K562 (cell line): ENCODE data around the gene UQCRC1. TPM values are rescaled to one million over a fixed set of nuclear protein-coding genes. Genes with fewer than 3 reads are reported as not detected.
A peak's percentile ranks its signal among the peaks of the same experiment; 100 is the strongest.

ENCODE experiments used
- CTBP1 ChIP-seq: fragments of 450-650 bp; IDR thresholded peaks from 2 replicates; pipeline ENCODE4 v1.6.1; 2016; ENCODE audit warnings: borderline replicate concordance
- FOXP1 ChIP-seq: sonication (generic); formaldehyde crosslinking; IDR thresholded peaks from 2 replicates; pipeline ENCODE4 v1.8.0; 2022; ENCODE audit warnings: mild to moderate bottlenecking, missing genetic modification reagents
- GTF2E2 ChIP-seq: fragments of 200-800 bp; sonication (Bioruptor generic); IDR thresholded peaks from 2 replicates; pipeline ENCODE4 v1.6.1; 2016; ENCODE audit warnings: missing genetic modification characterization, missing compliant biosample characterization
- L3MBTL2 ChIP-seq: fragments of 450-650 bp; IDR thresholded peaks from 2 replicates; pipeline ENCODE4 v1.6.1; 2016; ENCODE audit warnings: mild to moderate bottlenecking, moderate library complexity
- MBD2 ChIP-seq: sonication (generic); IDR thresholded peaks from 2 replicates; pipeline ENCODE4 v1.6.1; 2016; ENCODE audit warnings: low read depth, borderline replicate concordance
- MCM2 ChIP-seq: fragments of 450-650 bp; IDR thresholded peaks from 2 replicates; pipeline ENCODE4 v1.6.1; 2017; ENCODE audit warnings: low read depth, mild to moderate bottlenecking
- NRF1 ChIP-seq, 2 experiments: fragments of 450-650 bp; IDR thresholded peaks in 1 of 2; conservative IDR thresholded peaks in 1 of 2; 2 replicates each; pipeline ENCODE4 v1.6.1; 2014; ENCODE audit warnings: mild to moderate bottlenecking in 2 of 2
- PHF8 ChIP-seq: fragments of 200-600 bp; sonication (generic); IDR thresholded peaks from 2 replicates; pipeline ENCODE4 v1.6.1; 2012; ENCODE audit warnings: mixed run types, mild to moderate bottlenecking, inconsistent platforms, low read length, moderate library complexity, borderline replicate concordance
- POLR2G ChIP-seq: fragments of 200-400 bp; formaldehyde crosslinking; IDR thresholded peaks from 2 replicates; pipeline ENCODE4 v1.6.1; 2017; ENCODE audit warnings: low read depth, mild to moderate bottlenecking, antibody characterized with exemption, low read length, moderate library complexity
- RBFOX2 ChIP-seq: fragments of 200-400 bp; formaldehyde crosslinking; IDR thresholded peaks from 2 replicates; pipeline ENCODE4 v1.6.1; 2017; ENCODE audit warnings: low read depth, mild to moderate bottlenecking, low read length, moderate library complexity
- SMARCC2 ChIP-seq: fragments of 450-650 bp; IDR thresholded peaks from 2 replicates; pipeline ENCODE4 v1.6.1; 2017; ENCODE audit warnings: antibody characterized with exemption, moderate library complexity, mild to moderate bottlenecking, low read depth
- SUPT5H ChIP-seq: fragments of 450-650 bp; IDR thresholded peaks from 2 replicates; pipeline ENCODE4 v1.6.1; 2016
- polyA plus RNA-seq, 8 experiments: library from polyadenylated mRNA; depleted of rRNA in 4 of 8; stranded (reverse) in 5 of 8; unstranded in 3 of 8; fragments of >200 nt; fragmentation: Nextera tagmentation in 2 of 8; fragmentation: Illumina TruSeq in 1 of 8; extraction: Ambion mirVana in 2 of 8; extraction: Trizol in 1 of 8; gene quantifications; 2 replicates each; pipeline versions ENCODE4 v1.2.1 to v1.2.3, GENCODE V29; 2011 to 2014; ENCODE audit warnings: inconsistent platforms in 1 of 8, missing spikeins in 1 of 8
- total RNA-seq, 7 experiments: library from RNA; depleted of rRNA in 6 of 7; stranded (reverse); fragments of >200 nt in 6 of 7; fragmentation: Illumina TruSeq in 2 of 7; extraction: Trizol in 2 of 7; gene quantifications; 2 replicates each; pipeline versions ENCODE4 v1.2.1 to v1.2.3, GENCODE V29; 2011 to 2021; ENCODE audit warnings: low replicate concordance in 1 of 7
- TF ChIP-seq, protein P1 (sequence below): fragments of 450-650 bp; IDR thresholded peaks from 2 replicates; pipeline ENCODE4 v1.6.1; 2014; ENCODE audit warnings: low read depth, mild to moderate bottlenecking, moderate library complexity, borderline replicate concordance
- TF ChIP-seq, protein P2 (sequence below): fragments of 450-650 bp; IDR thresholded peaks from 2 replicates; pipeline ENCODE4 v1.6.1; 2016; ENCODE audit warnings: antibody characterized with exemption
- TF ChIP-seq, protein P3 (sequence below), 2 experiments: IDR thresholded peaks; 2 replicates each; pipeline ENCODE4 v1.6.1; 2011; ENCODE audit warnings: borderline replicate concordance in 1 of 2, control low read depth in 1 of 2, low read depth in 1 of 2, low read length in 1 of 2, mild to moderate bottlenecking in 1 of 2, mixed read lengths in 1 of 2, moderate library complexity in 1 of 2; ENCODE audit not compliant: insufficient read depth in 1 of 2, insufficient read length in 1 of 2, poor library complexity in 1 of 2, severe bottlenecking in 1 of 2; ENCODE audit errors: extremely low read depth in 1 of 2
- TF ChIP-seq, protein P4 (sequence below): fragments of 450-650 bp; IDR thresholded peaks from 2 replicates; pipeline ENCODE4 v1.6.1; 2016
- TF ChIP-seq, protein P5 (sequence below): sonication (generic); formaldehyde crosslinking; IDR thresholded peaks from 2 replicates; pipeline ENCODE4 v1.8.0; 2022; ENCODE audit warnings: mild to moderate bottlenecking, missing genetic modification reagents, borderline replicate concordance

Gene UQCRC1
- total and polyA plus RNA-seq, 9 of the 15 experiments (the other 6 are each of a cell fraction or from before 2014, with no cell fraction given), result 125 to 424 (median 268) TPM

DNA sequence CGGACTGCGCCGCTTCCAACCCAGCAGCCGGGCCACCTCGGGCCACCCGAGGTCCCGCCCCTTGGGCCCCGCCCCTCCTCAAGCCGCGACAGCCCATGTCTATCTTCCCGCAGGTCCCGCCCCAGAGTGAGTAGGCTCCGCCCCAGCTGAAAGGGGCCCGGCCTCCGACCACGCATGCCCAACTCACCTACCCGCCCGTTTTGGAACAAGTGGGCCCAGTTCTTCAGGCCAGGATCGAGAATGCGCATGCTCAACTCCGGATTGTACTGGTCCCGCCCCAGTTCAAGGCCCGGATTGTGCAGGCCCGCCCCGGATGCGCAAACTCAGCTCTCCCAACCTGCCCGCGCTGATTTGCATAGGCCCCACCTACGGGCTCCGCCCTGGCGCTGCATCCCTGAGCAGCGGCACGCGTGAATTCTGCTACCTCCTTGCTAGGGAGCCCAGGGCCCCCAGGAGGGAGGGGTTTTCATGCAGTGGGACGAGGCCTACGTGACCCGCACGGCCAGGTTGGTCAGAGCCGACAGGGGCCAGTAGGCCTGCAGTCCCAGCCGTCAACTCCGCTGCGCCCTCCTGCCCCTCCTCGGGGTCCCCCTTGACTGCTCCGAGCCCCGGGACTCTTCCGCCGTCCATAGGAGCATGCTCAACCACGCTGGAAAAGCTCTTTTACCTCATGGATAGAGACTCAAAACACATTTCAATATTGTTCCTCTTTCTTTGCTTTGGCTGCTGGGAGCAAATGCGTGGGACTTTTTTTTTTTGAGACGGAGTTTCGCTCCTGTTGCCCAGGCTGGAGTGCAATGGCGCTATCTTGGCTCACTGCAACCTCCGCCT is 52.4 kb downstream of the UQCRC1 start, which contains the start of gene PFKFB4 (continued):
- TF ChIP-seq, protein P1, sequence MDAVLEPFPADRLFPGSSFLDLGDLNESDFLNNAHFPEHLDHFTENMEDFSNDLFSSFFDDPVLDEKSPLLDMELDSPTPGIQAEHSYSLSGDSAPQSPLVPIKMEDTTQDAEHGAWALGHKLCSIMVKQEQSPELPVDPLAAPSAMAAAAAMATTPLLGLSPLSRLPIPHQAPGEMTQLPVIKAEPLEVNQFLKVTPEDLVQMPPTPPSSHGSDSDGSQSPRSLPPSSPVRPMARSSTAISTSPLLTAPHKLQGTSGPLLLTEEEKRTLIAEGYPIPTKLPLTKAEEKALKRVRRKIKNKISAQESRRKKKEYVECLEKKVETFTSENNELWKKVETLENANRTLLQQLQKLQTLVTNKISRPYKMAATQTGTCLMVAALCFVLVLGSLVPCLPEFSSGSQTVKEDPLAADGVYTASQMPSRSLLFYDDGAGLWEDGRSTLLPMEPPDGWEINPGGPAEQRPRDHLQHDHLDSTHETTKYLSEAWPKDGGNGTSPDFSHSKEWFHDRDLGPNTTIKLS, result 0 out of 2 replicates have a peak, but pooled peaks have one; percentile 19
- TF ChIP-seq NRF1 (conservative IDR thresholded peaks at IDR 0.05 in 1 of 2, IDR thresholded peaks at IDR 0.05 in 1 of 2) (peak; percentile 99), MBD2 (no peak), FOXP1 (peak; percentile 67; the same call in 1 of the 2 replicates), SUPT5H (peak; percentile 24; the same call in 1 of the 2 replicates), PHF8 (peak; percentile 52; the same call in 1 of the 2 replicates), SMARCC2 (no peak), RBFOX2 (peak; percentile 78), CTBP1 (peak; percentile 60; the same call in 1 of the 2 replicates), GTF2E2 (no peak), L3MBTL2 (peak; percentile 47; the same call in 1 of the 2 replicates), POLR2G (peak; percentile 73), MCM2 (no peak)
- TF ChIP-seq, protein P2, sequence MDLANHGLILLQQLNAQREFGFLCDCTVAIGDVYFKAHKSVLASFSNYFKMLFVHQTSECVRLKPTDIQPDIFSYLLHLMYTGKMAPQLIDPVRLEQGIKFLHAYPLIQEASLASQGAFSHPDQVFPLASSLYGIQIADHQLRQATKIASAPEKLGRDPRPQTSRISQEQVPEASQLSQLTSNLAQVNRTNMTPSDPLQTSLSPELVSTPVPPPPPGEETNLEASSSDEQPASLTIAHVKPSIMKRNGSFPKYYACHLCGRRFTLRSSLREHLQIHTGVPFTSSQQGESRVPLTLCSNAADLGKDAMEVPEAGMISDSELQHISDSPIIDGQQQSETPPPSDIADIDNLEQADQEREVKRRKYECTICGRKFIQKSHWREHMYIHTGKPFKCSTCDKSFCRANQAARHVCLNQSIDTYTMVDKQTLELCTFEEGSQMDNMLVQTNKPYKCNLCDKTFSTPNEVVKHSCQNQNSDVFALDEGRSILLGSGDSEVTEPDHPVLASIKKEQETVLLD, result peak; percentile 97
- TF ChIP-seq, protein P3, sequence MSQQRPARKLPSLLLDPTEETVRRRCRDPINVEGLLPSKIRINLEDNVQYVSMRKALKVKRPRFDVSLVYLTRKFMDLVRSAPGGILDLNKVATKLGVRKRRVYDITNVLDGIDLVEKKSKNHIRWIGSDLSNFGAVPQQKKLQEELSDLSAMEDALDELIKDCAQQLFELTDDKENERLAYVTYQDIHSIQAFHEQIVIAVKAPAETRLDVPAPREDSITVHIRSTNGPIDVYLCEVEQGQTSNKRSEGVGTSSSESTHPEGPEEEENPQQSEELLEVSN (IDR thresholded peaks at IDR 0.05; ENCODE audit: borderline replicate concordance in 1 of 2, extremely low read depth in 1 of 2, insufficient read depth in 1 of 2, insufficient read length in 1 of 2, low read depth in 1 of 2, low read length in 1 of 2, poor library complexity in 1 of 2, severe bottlenecking in 1 of 2), result peak in 1 of 2 experiments; percentile 39
- TF ChIP-seq, protein P4, sequence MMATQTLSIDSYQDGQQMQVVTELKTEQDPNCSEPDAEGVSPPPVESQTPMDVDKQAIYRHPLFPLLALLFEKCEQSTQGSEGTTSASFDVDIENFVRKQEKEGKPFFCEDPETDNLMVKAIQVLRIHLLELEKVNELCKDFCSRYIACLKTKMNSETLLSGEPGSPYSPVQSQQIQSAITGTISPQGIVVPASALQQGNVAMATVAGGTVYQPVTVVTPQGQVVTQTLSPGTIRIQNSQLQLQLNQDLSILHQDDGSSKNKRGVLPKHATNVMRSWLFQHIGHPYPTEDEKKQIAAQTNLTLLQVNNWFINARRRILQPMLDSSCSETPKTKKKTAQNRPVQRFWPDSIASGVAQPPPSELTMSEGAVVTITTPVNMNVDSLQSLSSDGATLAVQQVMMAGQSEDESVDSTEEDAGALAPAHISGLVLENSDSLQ, result peak; percentile 96
- TF ChIP-seq, protein P5, sequence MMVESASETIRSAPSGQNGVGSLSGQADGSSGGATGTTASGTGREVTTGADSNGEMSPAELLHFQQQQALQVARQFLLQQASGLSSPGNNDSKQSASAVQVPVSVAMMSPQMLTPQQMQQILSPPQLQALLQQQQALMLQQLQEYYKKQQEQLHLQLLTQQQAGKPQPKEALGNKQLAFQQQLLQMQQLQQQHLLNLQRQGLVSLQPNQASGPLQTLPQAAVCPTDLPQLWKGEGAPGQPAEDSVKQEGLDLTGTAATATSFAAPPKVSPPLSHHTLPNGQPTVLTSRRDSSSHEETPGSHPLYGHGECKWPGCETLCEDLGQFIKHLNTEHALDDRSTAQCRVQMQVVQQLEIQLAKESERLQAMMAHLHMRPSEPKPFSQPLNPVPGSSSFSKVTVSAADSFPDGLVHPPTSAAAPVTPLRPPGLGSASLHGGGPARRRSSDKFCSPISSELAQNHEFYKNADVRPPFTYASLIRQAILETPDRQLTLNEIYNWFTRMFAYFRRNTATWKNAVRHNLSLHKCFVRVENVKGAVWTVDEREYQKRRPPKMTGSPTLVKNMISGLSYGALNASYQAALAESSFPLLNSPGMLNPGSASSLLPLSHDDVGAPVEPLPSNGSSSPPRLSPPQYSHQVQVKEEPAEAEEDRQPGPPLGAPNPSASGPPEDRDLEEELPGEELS, result peak; percentile 57; the same call in 1 of the 2 replicates
